Brain microvascular endothelial cell (primary cell): ENCODE results near the gene SHLD1.
"Not testable (repeated sequence)": the region's sequence is repeated elsewhere in the genome, so short reads cannot be mapped to it uniquely, and the experiment has no call there.

Experiments used
- DNase-seq: peaks from one replicate; pipeline ENCODE4 v3.0.0-alpha.2; 2020
- H3K27ac ChIP-seq: fragments of 250-450 bp; sonication (Bioruptor Pico); 2 replicates; pipeline ENCODE4 v1.5.1; 2020; ENCODE audit warnings: mild to moderate bottlenecking, moderate library complexity
- H3K27me3 ChIP-seq: fragments of 250-450 bp; sonication (Bioruptor Pico); replicated peaks from 2 replicates; pipeline ENCODE4 v1.5.1; 2020; ENCODE audit warnings: mild to moderate bottlenecking
- H3K36me3 ChIP-seq: fragments of 250-450 bp; sonication (Bioruptor Pico); replicated peaks from 2 replicates; pipeline ENCODE4 v1.5.1; 2020; ENCODE audit warnings: mild to moderate bottlenecking
- H3K4me3 ChIP-seq: 2 replicates; pipeline ENCODE4 v1.5.1; 2011; ENCODE audit warnings: low read depth, mild to moderate bottlenecking, control low read depth, low read length, moderate library complexity
- CTCF ChIP-seq: IDR thresholded peaks from 2 replicates; pipeline ENCODE4 v1.5.1; 2011; ENCODE audit warnings: low read depth, mild to moderate bottlenecking, moderate library complexity, low read length, control low read depth, inconsistent platforms; ENCODE audit errors: missing control alignments
- in situ Hi-C: cut with HindIII; loops from 2 replicates; pipeline ENCODE4 v1.10.0; 2017; ENCODE audit warnings: low sequenced_read_pairs, low pct_ligation_motif_present

The SHLD1 gene

GRCh38 chr20:5731753-5732366, 18.3 kb upstream of the SHLD1 start:
- Histone ChIP-seq H3K36me3 (no peaks in the 10 kb centered on the region), H3K27ac (no peak overlapping the region), H3K27me3 (no peaks in the 10 kb centered on the region), H3K4me3 (no peak overlapping the region)
- no peak for TF ChIP-seq CTCF
- in situ Hi-C loops: no loop called here
- no peak for DNase-seq

GRCh38 chr20:5734602-5735001, 15.6 kb upstream of the SHLD1 start:
- Histone ChIP-seq H3K36me3 (no peaks in the 10 kb centered on the region), H3K4me3 (no peak overlapping the region), H3K27ac (no peak overlapping the region), H3K27me3 (no peaks in the 10 kb centered on the region)
- TF ChIP-seq CTCF: no peak
- DNase-seq: no peak
- in situ Hi-C loops: no loop called here

- no peak for DNase-seq
- H3K4me3 ChIP-seq: no peak overlapping the region
- in situ Hi-C loops: no loop called here
- no peak for TF ChIP-seq CTCF
- H3K36me3 ChIP-seq: no peaks in the 10 kb centered on the region
- H3K27ac ChIP-seq: no peak overlapping the region
- H3K27me3 ChIP-seq: no peaks in the 10 kb centered on the region
These were observed 14.2 kb upstream of the SHLD1 start for GRCh38 chr20:5735845-5736510.

- DNase-seq: no peak
- no peak overlapping the region for H3K4me3 ChIP-seq
- in situ Hi-C loops: no loop called here
- H3K36me3 ChIP-seq: no peaks in the 10 kb centered on the region
- H3K27me3 ChIP-seq: no peaks in the 10 kb centered on the region
- no peak for TF ChIP-seq CTCF
- H3K27ac ChIP-seq: no peak overlapping the region
These were observed 12.6 kb upstream of the SHLD1 start for GRCh38 chr20:5737619-5737953.

- Histone ChIP-seq H3K36me3 (no peaks in the 10 kb centered on the region), H3K27ac (no peak overlapping the region), H3K27me3 (no peaks in the 10 kb centered on the region), H3K4me3 (no peak overlapping the region)
- no peak for DNase-seq
- in situ Hi-C loops: no loop called here
- TF ChIP-seq CTCF: no peak
These were observed 12.2 kb upstream of the SHLD1 start for GRCh38 chr20:5737966-5738365.

GRCh38 chr20:5740643-5741042, 9.6 kb upstream of the SHLD1 start:
- H3K36me3 ChIP-seq, in situ Hi-C loops, DNase-seq, H3K27me3 ChIP-seq, H3K27ac ChIP-seq, H3K4me3 ChIP-seq: not testable (repeated sequence)
